Peyer's patch (tissue), 4 donors: ENCODE measurements around the gene PRELP.

ENCODE experiments used
- POLR2A ChIP-seq, 2 donors: fragments of 450-650 bp; IDR thresholded peaks; one replicate each; pipeline ENCODE4 v1.5.1; 2017; ENCODE audit warnings: antibody characterized with exemption in 2 of 2, mild to moderate bottlenecking in 2 of 2, moderate library complexity in 2 of 2
- TF ChIP-seq, protein P1 (sequence below), 6 experiments: fragments of 450-650 bp in 4 of 6; fragments of 200-600 bp in 2 of 6; sonication (generic) in 1 of 6; IDR thresholded peaks; one replicate each; pipeline ENCODE4 v1.5.1; 2017 to 2019; ENCODE audit warnings: antibody characterized with exemption in 6 of 6, mild to moderate bottlenecking in 3 of 6, moderate library complexity in 1 of 6

DNA sequence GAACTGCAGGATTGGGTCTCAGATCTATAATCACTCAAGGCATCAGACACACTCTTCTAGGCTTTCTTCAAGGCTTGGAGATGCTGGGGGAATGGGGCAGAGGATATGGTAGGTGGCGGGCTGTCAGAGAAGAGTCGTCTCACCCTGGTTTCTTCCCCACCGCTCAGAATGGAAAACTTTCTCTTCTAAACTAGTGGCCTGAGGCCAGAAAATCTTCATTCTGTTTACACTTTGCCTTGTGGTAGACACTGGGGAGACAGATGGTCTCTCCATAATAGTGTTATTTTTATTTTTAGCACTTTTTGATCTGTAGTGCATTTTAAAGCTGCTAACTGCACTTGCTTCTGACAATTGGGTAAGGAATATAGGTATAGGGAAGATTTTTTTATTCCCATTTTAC, 2.6 kb downstream of the PRELP start:
- TF ChIP-seq, protein P1, sequence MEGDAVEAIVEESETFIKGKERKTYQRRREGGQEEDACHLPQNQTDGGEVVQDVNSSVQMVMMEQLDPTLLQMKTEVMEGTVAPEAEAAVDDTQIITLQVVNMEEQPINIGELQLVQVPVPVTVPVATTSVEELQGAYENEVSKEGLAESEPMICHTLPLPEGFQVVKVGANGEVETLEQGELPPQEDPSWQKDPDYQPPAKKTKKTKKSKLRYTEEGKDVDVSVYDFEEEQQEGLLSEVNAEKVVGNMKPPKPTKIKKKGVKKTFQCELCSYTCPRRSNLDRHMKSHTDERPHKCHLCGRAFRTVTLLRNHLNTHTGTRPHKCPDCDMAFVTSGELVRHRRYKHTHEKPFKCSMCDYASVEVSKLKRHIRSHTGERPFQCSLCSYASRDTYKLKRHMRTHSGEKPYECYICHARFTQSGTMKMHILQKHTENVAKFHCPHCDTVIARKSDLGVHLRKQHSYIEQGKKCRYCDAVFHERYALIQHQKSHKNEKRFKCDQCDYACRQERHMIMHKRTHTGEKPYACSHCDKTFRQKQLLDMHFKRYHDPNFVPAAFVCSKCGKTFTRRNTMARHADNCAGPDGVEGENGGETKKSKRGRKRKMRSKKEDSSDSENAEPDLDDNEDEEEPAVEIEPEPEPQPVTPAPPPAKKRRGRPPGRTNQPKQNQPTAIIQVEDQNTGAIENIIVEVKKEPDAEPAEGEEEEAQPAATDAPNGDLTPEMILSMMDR (IDR thresholded peaks at IDR 0.05), result no peak
- no peak for TF ChIP-seq POLR2A (IDR thresholded peaks at IDR 0.05)
